ENCODE measurements around the gene CAPZA2.

GRCh38 chr7:116966601-116967000, 104.2 kb downstream of the CAPZA2 start:
- no peak for TF ChIP-seq POLR2A (IDR thresholded peaks at IDR 0.05)
- TF ChIP-seq CTCF (IDR thresholded peaks at IDR 0.05) = no peak
